ENCODE data around the gene RPL7A. TPM values are rescaled to one million over a fixed set of nuclear protein-coding genes. Genes with fewer than 3 reads are reported as not detected.

Gene RPL7A
- total RNA-seq, 4 donors from 2014 or later = 1,757 to 2,575 (median 2,004) TPM

- Histone ChIP-seq H3K4me1 (peaks cover 0 to 66% (median 46%) of the 10 kb centered on the region in 4 donors), H3K27me3 (no peaks in the 10 kb centered on the region), H3K36me3 (peaks cover 0 to 74% (median 8%) of the 10 kb centered on the region in 3 donors), H3K4me3 (no peak overlapping the region), H3K9me3 (no peaks in the 10 kb centered on the region), H3K27ac (peak overlapping the region in 1 of 4 donors; percentile 21)
- WGBS, 2 donors = 55 to 56% methylated on average over 15 to 18 of the region's 18 CpGs
- TF ChIP-seq EP300 (IDR thresholded peaks at IDR 0.05) = no peak
- no peak for DNase-seq (ENCODE audit: low spot score in 2 of 2)
Measured at GRCh38 chr9:133368249-133368881, 20.3 kb downstream of the RPL7A start.

DNA sequence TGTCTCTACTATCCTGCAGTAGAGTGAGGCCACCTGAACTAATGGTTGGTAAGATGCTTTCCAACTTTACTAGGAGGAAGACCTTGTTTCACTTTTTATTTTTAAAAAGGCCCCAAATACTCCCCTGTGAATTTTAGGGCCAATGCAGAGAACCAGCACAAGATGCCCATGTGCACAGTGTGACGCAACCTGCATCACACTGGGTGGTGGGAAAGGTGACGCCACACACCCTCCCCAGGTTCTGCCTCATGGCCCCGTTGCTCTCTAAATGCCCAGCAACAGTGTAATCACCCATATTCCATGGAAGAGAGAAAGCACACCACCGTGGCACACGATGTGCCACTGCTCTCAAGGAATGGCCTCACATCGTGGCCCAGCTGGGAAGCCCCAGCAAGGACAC lies 21.4 kb downstream of the RPL7A start:
- H3K27me3 ChIP-seq = no peaks in the 10 kb centered on the region
- DNase-seq (ENCODE audit: low spot score in 2 of 2) = no peak
- H3K4me3 ChIP-seq = no peak overlapping the region
- no peaks in the 10 kb centered on the region for H3K9me3 ChIP-seq
- H3K4me1 ChIP-seq = peaks cover 0 to 77% (median 54%) of the 10 kb centered on the region in 4 donors
- WGBS, 2 donors = 82 to 86% methylated on average over 6 of the region's 6 CpGs
- H3K36me3 ChIP-seq = peaks cover 0 to 64% (median 8%) of the 10 kb centered on the region in 3 donors
- H3K27ac ChIP-seq = peak overlapping the region in 1 of 4 donors; percentile 62
- TF ChIP-seq EP300 (IDR thresholded peaks at IDR 0.05) (no peak), POLR2A (IDR thresholded peaks at IDR 0.05) (no peak)
- TF ChIP-seq, protein P1, sequence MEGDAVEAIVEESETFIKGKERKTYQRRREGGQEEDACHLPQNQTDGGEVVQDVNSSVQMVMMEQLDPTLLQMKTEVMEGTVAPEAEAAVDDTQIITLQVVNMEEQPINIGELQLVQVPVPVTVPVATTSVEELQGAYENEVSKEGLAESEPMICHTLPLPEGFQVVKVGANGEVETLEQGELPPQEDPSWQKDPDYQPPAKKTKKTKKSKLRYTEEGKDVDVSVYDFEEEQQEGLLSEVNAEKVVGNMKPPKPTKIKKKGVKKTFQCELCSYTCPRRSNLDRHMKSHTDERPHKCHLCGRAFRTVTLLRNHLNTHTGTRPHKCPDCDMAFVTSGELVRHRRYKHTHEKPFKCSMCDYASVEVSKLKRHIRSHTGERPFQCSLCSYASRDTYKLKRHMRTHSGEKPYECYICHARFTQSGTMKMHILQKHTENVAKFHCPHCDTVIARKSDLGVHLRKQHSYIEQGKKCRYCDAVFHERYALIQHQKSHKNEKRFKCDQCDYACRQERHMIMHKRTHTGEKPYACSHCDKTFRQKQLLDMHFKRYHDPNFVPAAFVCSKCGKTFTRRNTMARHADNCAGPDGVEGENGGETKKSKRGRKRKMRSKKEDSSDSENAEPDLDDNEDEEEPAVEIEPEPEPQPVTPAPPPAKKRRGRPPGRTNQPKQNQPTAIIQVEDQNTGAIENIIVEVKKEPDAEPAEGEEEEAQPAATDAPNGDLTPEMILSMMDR (IDR thresholded peaks at IDR 0.05) = no peak

- TF ChIP-seq EP300 (IDR thresholded peaks at IDR 0.05) (no peak), POLR2A (IDR thresholded peaks at IDR 0.05) (no peak)
- TF ChIP-seq, protein P1 (IDR thresholded peaks at IDR 0.05) = no peak
- no peaks in the 10 kb centered on the region for H3K27me3 ChIP-seq
- no peaks in the 10 kb centered on the region for H3K9me3 ChIP-seq
- H3K4me1 ChIP-seq = peaks cover 0 to 82% (median 58%) of the 10 kb centered on the region in 4 donors
- no peak overlapping the region for H3K4me3 ChIP-seq
- H3K36me3 ChIP-seq = peaks cover 0 to 59% (median 8%) of the 10 kb centered on the region in 3 donors
- DNase-seq (ENCODE audit: low spot score in 2 of 2) = no peak
- H3K27ac ChIP-seq = peak overlapping the region in 1 of 4 donors; percentile 62
- WGBS, 2 donors = 79 to 82% methylated on average over 7 of the region's 7 CpGs
Measured at GRCh38 chr9:133369933-133370332, 21.9 kb downstream of the RPL7A start.

DNA sequence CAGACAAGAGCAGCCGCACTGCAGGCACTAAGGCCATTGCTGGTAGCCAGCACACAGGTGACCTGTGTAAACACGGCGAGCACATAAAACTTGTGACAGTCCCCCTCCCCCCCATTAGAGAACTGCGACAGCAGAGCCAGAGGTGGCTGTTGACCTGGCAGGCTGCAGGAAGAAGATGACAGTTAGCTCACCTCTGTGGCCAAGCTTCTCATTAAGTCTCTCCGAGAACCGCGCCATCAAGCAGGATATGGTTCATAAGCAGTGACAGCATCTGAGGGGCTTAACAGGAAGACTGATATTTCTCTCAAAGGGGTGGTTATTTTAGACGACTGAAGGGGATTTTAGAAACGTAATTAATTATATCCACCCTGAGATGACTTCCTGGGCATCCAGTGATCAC lies 22.7 kb downstream of the RPL7A start:
- Histone ChIP-seq H3K27ac (peak overlapping the region in 2 of 4 donors; percentile 2 to 62), H3K27me3 (no peaks in the 10 kb centered on the region), H3K4me1 (peaks cover 0 to 84% (median 58%) of the 10 kb centered on the region in 4 donors), H3K36me3 (peaks cover 0 to 51% (median 8%) of the 10 kb centered on the region in 3 donors), H3K9me3 (no peaks in the 10 kb centered on the region), H3K4me3 (no peak overlapping the region)
- TF ChIP-seq POLR2A (IDR thresholded peaks at IDR 0.05) = no peak
- no peak for TF ChIP-seq EP300 (IDR thresholded peaks at IDR 0.05)
- TF ChIP-seq, protein P1 (IDR thresholded peaks at IDR 0.05) = no peak
- DNase-seq (ENCODE audit: low spot score in 2 of 2) = no peak
- 65 to 68% methylated on average over 9 of the region's 9 CpGs for WGBS, 2 donors

DNA sequence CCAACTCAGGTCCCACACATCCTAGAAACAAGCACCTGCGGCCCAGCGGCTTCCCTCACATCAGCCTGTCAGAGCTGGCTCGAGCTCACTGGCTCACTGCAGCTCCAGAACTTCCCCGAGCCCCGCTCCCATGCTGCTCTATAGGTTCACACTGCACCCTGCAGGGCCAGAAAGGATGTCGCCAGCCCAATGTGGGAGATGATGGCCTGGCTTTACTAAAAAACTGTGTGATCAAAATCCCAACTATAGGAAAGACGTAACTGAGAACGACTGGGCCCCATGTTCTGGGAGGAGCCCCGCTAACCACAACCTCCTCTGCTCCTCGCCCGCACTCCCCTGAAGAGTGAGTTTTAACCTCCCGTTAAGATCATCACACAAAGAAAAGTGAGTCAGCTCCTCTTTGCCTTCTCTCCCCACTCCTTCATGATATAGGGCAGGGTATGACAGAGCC lies 23.3 kb downstream of the RPL7A start:
- peaks cover 0 to 45% (median 8%) of the 10 kb centered on the region in 3 donors for H3K36me3 ChIP-seq
- no peaks in the 10 kb centered on the region for H3K27me3 ChIP-seq
- 61 to 67% methylated on average over 12 of the region's 12 CpGs for WGBS, 2 donors
- peaks cover 0 to 84% (median 58%) of the 10 kb centered on the region in 4 donors for H3K4me1 ChIP-seq
- no peak for TF ChIP-seq POLR2A (IDR thresholded peaks at IDR 0.05)
- no peak for TF ChIP-seq EP300 (IDR thresholded peaks at IDR 0.05)
- TF ChIP-seq, protein P1 (IDR thresholded peaks at IDR 0.05) = no peak
- peak overlapping the region in 2 of 4 donors; percentile 2 to 62 for H3K27ac ChIP-seq
- no peak for DNase-seq (ENCODE audit: low spot score in 2 of 2)
- no peaks in the 10 kb centered on the region for H3K9me3 ChIP-seq
- H3K4me3 ChIP-seq = no peak overlapping the region

All from tibial nerve (tissue), 4 donors.